Glutamatergic neuron (in vitro differentiated cells): ENCODE data around the gene MS4A1. TPM values are rescaled to one million over a fixed set of nuclear protein-coding genes. Genes with fewer than 3 reads are reported as not detected.

ENCODE experiments used
- DNase-seq: peaks from one replicate; pipeline ENCODE4 v3.0.0; 2022
- H3K27ac Mint-ChIP-seq: one replicate; pipeline ENCODE4 v1.8.0; 2020; ENCODE audit warnings: mild to moderate bottlenecking, mixed read lengths, inconsistent platforms; ENCODE audit not compliant: unreplicated experiment
- H3K27me3 Mint-ChIP-seq: one replicate; pipeline ENCODE4 v1.8.0; 2020; ENCODE audit warnings: mild to moderate bottlenecking, moderate library complexity, mixed read lengths, inconsistent platforms; ENCODE audit not compliant: unreplicated experiment
- H3K36me3 Mint-ChIP-seq: one replicate; pipeline ENCODE4 v1.8.0; 2020; ENCODE audit warnings: mild to moderate bottlenecking, mixed read lengths, inconsistent platforms; ENCODE audit not compliant: unreplicated experiment
- H3K4me1 Mint-ChIP-seq: one replicate; pipeline ENCODE4 v1.8.0; 2020; ENCODE audit warnings: mild to moderate bottlenecking, low read depth, mixed read lengths, inconsistent platforms; ENCODE audit not compliant: unreplicated experiment
- H3K4me3 Mint-ChIP-seq: one replicate; pipeline ENCODE4 v1.8.0; 2020; ENCODE audit warnings: mild to moderate bottlenecking, mixed read lengths, inconsistent platforms; ENCODE audit not compliant: unreplicated experiment
- H3K9me3 Mint-ChIP-seq: one replicate; pipeline ENCODE4 v1.8.0; 2020; ENCODE audit warnings: mild to moderate bottlenecking, moderate library complexity, mixed read lengths, inconsistent platforms; ENCODE audit not compliant: unreplicated experiment
- CTCF ChIP-seq: fragments of 200-600 bp; sonication (generic); IDR thresholded peaks from one replicate; pipeline ENCODE4 v1.5.0; 2021; ENCODE audit not compliant: partially characterized antibody, unreplicated experiment
- total RNA-seq: library from RNA; stranded (reverse); fragmentation: NEBNext Ultra II Directional; extraction: Animal tissue kit (Norgen Biotek cat#: 25700); gene quantifications from one replicate; pipeline ENCODE4 v1.2.1, GENCODE V29; 2021; ENCODE audit not compliant: unreplicated experiment

The MS4A1 gene
- total RNA-seq, 1 donor from 2014 or later: not detected

DNA sequence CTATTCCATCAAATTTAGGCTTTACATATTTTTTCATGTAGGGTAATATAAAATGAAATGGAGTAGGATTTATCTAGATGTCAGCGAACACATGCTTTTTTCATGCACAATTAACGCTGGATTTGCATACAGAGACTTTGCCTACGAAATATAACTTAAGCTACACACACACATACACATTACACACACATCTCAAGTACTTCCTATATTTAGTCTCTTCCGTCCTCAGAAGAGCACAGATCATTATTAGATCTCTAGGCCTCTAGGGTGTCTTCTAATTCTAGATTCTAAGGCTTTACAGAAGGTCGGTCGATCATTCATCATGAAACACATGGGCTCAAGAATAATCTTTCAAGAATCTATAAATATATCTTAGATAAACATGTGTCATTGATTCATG, 55.7 kb downstream of the MS4A1 start:
- DNase-seq: no peak
- Mint-ChIP-seq H3K4me3 (no peak overlapping the region), H3K27me3 (peaks cover 4% of the 10 kb centered on the region), H3K4me1 (peaks cover 7% of the 10 kb centered on the region), H3K9me3 (peaks cover 8% of the 10 kb centered on the region), H3K27ac (peak overlapping the region; percentile 80), H3K36me3 (peaks cover 15% of the 10 kb centered on the region)
- no peak for TF ChIP-seq CTCF

DNA sequence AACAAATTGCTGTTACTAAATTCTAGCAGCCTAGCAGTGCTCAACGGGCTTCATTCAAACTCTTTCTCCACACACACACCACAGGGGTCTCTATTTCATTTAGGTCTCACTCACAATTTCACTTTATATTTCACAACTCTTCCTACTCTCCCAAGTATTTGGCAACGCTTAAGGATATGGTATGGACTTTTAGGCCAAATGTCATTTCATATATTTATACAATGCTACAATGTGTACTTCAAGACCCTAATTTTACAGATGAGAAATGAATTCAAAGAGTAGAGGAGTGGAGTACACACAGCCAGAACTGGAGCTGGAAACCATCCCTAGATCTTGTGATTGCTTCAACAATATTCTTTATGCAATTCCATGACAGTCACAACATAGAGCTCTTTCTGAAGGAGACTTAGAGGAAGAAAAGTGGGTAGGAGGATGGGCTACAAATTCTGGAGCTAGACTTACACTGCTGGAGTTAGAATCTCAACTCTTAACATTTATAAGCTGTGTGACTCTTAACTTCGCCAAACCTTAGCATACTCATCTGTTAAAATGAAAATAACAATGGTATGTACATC, 57.1 kb downstream of the MS4A1 start:
- Mint-ChIP-seq H3K36me3 (peaks cover 12% of the 10 kb centered on the region), H3K27ac (peak overlapping the region; percentile 12), H3K4me3 (no peak overlapping the region), H3K4me1 (peaks cover 7% of the 10 kb centered on the region), H3K9me3 (peaks cover 8% of the 10 kb centered on the region), H3K27me3 (peaks cover 4% of the 10 kb centered on the region)
- no peak for DNase-seq
- no peak for TF ChIP-seq CTCF

DNA sequence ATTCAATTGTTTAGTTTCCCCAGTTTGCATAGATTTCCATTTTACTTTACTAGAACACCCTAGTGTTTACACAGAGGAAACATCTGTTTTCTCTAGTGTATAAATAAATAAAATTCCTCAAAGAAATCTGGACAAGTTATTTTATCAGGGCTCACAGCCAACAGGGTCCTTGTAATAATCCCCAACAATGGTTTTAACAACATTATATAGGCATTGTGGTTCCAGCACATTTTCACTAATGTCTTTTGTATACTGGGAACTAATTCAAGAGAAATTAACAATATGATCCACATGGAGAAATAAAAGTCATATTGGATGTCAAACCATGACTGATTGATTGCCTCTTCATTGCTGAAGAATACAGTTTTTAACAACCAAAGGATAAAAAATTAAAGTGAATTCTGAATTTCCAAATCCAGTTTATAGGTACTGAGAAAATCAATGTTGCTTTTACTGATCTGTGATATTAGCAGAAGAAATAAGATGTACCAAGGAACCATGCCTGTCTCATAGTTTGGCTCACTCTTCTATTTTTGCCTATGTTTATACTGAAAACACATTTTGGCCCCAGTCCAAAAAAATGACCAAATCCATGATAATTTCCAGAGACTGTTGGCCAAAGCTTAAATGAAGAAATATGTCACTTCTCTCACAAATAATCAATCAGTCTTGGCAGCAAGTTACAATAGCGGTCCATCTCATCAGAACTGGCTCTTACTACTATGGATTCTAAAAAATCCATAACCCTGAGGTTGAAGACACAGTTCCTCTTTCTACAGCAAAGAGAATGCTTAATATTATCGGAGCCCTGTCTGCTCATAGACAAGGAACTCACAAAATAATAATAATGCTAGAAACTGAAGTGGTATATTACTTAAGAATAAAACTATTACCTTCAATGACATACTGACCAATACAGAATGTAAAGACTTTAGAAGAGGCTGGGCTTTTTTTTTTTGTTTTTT, 58.1 kb downstream of the MS4A1 start:
- H3K4me3 Mint-ChIP-seq: no peak overlapping the region
- H3K9me3 Mint-ChIP-seq: peaks cover 8% of the 10 kb centered on the region
- DNase-seq: no peak
- peaks cover 4% of the 10 kb centered on the region for H3K27me3 Mint-ChIP-seq
- H3K36me3 Mint-ChIP-seq: peaks cover 4% of the 10 kb centered on the region
- TF ChIP-seq CTCF: no peak
- peaks cover 7% of the 10 kb centered on the region for H3K4me1 Mint-ChIP-seq
- H3K27ac Mint-ChIP-seq: no peak overlapping the region

DNA sequence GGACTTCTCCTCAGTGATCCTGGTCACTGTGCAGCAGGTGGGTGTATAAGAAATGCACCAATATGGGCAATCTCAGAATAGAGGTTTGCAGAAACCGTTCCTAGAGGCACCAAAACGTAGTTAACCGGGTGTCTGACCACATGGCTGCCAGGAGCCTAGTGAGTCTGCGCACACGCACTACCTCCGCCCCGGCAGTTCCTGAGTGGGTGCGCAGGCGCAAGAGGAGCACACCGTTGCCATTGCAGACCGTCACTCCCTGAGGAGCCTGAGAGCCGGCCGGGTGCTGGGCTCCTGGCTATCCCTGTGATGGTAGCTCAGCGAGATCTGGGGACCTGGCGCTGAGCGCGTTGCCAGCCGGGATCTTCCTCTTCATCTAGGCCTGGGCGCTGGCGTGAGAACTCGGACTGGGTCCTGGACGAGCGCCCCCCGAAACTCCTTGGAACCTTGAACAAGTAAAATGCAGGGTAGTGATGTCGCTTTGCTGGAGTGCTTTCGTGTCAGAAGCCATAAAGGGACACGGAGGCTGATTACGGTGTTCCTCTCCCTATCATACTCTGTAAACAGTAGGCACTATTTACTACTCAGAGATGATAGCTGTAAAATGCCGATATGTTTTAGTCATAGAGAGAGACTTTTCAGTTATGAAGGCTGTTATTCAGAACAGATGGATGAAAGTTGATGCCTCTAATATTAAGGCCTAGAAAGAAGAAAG, 59.7 kb downstream of the MS4A1 start, which contains the start of gene MS4A13:
MS4A13 (plus strand) TSS at position 249 of the 712 bp plus-strand sequence. CDS start 2,692 bp downstream, outside the sequence.
- Mint-ChIP-seq H3K27ac (no peak within 1 kb of the TSS), H3K27me3 (peaks cover 4% of the 10 kb centered on the region), H3K4me3 (no peak within 1 kb of the TSS), H3K9me3 (peaks cover 2% of the 10 kb centered on the region), H3K36me3 (no peaks in the 10 kb centered on the region), H3K4me1 (peaks cover 7% of the 10 kb centered on the region)
- no peak for DNase-seq
- no peak for TF ChIP-seq CTCF

Other genes starting within 250 kb of the MS4A1 start
- not detected for gene MS4A4E, start 212.7 kb upstream of the MS4A1 start, total RNA-seq
- not detected for gene MS4A4A, start 175.2 kb upstream of the MS4A1 start, total RNA-seq
- not detected for gene MS4A6E, start 128.6 kb upstream of the MS4A1 start, total RNA-seq
- not detected for gene MS4A7, start 77.3 kb upstream of the MS4A1 start, total RNA-seq
- gene MS4A14, start 59.4 kb upstream of the MS4A1 start, total RNA-seq: not detected
- not detected for gene MS4A5, start 26.3 kb upstream of the MS4A1 start, total RNA-seq
- not detected for gene MS4A12, start 36.9 kb downstream of the MS4A1 start, total RNA-seq
- gene MS4A13, start 59.5 kb downstream of the MS4A1 start, total RNA-seq: not detected
- not detected for gene MS4A8, start 243.8 kb downstream of the MS4A1 start, total RNA-seq